ENCODE results near the gene C12orf57. TPM values are rescaled to one million over a fixed set of nuclear protein-coding genes. Genes with fewer than 3 reads are reported as not detected.

The C12orf57 gene
- total and polyA plus RNA-seq, 2 of the 8 experiments (the other 6 are each of a cell fraction or from before 2014, with no cell fraction given): 174 to 993 TPM

DNA sequence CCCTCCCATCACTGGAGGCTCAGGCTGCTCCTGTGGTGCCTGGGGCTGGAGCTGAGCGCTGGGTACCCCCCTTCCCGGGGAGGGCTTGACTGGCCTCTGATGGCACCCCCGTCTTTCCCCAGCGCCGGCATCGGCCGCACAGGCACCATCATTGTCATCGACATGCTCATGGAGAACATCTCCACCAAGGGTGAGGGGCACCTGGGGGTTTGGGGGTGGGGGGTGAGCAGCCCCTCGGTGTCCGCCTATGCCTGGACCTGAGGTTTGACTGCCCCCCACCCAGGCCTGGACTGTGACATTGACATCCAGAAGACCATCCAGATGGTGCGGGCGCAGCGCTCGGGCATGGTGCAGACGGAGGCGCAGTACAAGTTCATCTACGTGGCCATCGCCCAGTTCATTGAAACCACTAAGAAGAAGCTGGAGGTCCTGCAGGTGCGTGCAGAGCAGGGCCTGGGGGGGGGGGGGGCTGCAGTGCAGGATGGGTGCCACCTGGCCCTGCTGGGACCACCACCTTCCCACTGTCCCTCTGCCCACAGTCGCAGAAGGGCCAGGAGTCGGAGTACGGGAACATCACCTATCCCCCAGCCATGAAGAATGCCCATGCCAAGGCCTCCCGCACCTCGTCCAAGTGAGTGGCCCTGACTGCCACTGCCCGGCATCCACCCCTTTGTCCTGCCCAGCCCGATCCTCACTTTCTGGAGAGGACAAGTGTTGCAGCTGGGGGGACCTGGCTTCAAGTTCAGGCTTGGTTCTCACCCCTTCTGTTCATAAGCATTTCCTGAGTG lies 16.2 kb downstream of the C12orf57 start (continued):
- TF ChIP-seq, protein P1, sequence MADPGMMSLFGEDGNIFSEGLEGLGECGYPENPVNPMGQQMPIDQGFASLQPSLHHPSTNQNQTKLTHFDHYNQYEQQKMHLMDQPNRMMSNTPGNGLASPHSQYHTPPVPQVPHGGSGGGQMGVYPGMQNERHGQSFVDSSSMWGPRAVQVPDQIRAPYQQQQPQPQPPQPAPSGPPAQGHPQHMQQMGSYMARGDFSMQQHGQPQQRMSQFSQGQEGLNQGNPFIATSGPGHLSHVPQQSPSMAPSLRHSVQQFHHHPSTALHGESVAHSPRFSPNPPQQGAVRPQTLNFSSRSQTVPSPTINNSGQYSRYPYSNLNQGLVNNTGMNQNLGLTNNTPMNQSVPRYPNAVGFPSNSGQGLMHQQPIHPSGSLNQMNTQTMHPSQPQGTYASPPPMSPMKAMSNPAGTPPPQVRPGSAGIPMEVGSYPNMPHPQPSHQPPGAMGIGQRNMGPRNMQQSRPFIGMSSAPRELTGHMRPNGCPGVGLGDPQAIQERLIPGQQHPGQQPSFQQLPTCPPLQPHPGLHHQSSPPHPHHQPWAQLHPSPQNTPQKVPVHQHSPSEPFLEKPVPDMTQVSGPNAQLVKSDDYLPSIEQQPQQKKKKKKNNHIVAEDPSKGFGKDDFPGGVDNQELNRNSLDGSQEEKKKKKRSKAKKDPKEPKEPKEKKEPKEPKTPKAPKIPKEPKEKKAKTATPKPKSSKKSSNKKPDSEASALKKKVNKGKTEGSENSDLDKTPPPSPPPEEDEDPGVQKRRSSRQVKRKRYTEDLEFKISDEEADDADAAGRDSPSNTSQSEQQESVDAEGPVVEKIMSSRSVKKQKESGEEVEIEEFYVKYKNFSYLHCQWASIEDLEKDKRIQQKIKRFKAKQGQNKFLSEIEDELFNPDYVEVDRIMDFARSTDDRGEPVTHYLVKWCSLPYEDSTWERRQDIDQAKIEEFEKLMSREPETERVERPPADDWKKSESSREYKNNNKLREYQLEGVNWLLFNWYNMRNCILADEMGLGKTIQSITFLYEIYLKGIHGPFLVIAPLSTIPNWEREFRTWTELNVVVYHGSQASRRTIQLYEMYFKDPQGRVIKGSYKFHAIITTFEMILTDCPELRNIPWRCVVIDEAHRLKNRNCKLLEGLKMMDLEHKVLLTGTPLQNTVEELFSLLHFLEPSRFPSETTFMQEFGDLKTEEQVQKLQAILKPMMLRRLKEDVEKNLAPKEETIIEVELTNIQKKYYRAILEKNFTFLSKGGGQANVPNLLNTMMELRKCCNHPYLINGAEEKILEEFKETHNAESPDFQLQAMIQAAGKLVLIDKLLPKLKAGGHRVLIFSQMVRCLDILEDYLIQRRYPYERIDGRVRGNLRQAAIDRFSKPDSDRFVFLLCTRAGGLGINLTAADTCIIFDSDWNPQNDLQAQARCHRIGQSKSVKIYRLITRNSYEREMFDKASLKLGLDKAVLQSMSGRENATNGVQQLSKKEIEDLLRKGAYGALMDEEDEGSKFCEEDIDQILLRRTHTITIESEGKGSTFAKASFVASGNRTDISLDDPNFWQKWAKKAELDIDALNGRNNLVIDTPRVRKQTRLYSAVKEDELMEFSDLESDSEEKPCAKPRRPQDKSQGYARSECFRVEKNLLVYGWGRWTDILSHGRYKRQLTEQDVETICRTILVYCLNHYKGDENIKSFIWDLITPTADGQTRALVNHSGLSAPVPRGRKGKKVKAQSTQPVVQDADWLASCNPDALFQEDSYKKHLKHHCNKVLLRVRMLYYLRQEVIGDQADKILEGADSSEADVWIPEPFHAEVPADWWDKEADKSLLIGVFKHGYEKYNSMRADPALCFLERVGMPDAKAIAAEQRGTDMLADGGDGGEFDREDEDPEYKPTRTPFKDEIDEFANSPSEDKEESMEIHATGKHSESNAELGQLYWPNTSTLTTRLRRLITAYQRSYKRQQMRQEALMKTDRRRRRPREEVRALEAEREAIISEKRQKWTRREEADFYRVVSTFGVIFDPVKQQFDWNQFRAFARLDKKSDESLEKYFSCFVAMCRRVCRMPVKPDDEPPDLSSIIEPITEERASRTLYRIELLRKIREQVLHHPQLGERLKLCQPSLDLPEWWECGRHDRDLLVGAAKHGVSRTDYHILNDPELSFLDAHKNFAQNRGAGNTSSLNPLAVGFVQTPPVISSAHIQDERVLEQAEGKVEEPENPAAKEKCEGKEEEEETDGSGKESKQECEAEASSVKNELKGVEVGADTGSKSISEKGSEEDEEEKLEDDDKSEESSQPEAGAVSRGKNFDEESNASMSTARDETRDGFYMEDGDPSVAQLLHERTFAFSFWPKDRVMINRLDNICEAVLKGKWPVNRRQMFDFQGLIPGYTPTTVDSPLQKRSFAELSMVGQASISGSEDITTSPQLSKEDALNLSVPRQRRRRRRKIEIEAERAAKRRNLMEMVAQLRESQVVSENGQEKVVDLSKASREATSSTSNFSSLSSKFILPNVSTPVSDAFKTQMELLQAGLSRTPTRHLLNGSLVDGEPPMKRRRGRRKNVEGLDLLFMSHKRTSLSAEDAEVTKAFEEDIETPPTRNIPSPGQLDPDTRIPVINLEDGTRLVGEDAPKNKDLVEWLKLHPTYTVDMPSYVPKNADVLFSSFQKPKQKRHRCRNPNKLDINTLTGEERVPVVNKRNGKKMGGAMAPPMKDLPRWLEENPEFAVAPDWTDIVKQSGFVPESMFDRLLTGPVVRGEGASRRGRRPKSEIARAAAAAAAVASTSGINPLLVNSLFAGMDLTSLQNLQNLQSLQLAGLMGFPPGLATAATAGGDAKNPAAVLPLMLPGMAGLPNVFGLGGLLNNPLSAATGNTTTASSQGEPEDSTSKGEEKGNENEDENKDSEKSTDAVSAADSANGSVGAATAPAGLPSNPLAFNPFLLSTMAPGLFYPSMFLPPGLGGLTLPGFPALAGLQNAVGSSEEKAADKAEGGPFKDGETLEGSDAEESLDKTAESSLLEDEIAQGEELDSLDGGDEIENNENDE (IDR thresholded peaks at IDR 0.05; ENCODE audit: insufficient replicate concordance, low read length): no peak
- TF ChIP-seq MAFK (IDR thresholded peaks at IDR 0.05; ENCODE audit: low read depth, low read length): no peak
- TF ChIP-seq SP1 (IDR thresholded peaks at IDR 0.05; ENCODE audit: low read depth, low read length): no peak
- TF ChIP-seq SP2 (IDR thresholded peaks at IDR 0.05; ENCODE audit: low read length): no peak
- TF ChIP-seq TBP (IDR thresholded peaks at IDR 0.05; ENCODE audit: low read depth, low read length): no peak
- TF ChIP-seq SIRT6 (IDR thresholded peaks at IDR 0.05; ENCODE audit: low read length): no peak
- TF ChIP-seq TAF7 (optimal IDR thresholded peaks at IDR 0.05; ENCODE audit: borderline replicate concordance, low read depth, low read length): no peak
- no peak for TF ChIP-seq HDAC2 (IDR thresholded peaks at IDR 0.05; ENCODE audit: borderline replicate concordance in 1 of 2, low read depth in 2 of 2, low read length in 2 of 2)
- TF ChIP-seq KDM5A (IDR thresholded peaks at IDR 0.05; ENCODE audit: low read length): no peak
- no peak for TF ChIP-seq RAD21 (IDR thresholded peaks at IDR 0.05 in 1 of 2, conservative IDR thresholded peaks at IDR 0.05 in 1 of 2; ENCODE audit: low read depth in 2 of 2, low read length in 2 of 2)

Measured in H1 (cell line).